Lung (tissue), 13 donors: Measurements from ENCODE around the gene DYNC1H1. TPM values are rescaled to one million over a fixed set of nuclear protein-coding genes. Genes with fewer than 3 reads are reported as not detected.

Experiments used
- ATAC-seq: fragments of 200-7000 bp; cut with Tn5 transposase; one replicate; pipeline ENCODE4 v1.9.1; 2020; ENCODE audit warnings: moderate number of reproducible peaks; ENCODE audit not compliant: insufficient read depth, low FRiP score
- DNase-seq, 3 donors: peaks; one replicate each; pipeline ENCODE4 v3.0.0-alpha.2; 2013 to 2017
- H3K27ac ChIP-seq, 2 donors: one replicate each; pipeline ENCODE4 v1.5.1; 2013; ENCODE audit warnings: mild to moderate bottlenecking in 2 of 2, moderate library complexity in 2 of 2, control low read depth in 1 of 2, inconsistent platforms in 1 of 2, low read depth in 1 of 2, low read length in 1 of 2
- H3K27me3 ChIP-seq, 3 donors: one replicate each; pipeline ENCODE4 v1.5.1; 2013; ENCODE audit warnings: low read length in 2 of 3; ENCODE audit not compliant: control insufficient read depth in 3 of 3, insufficient read depth in 3 of 3
- H3K36me3 ChIP-seq, 4 donors: one replicate each; pipeline ENCODE4 v1.5.1; 2013; ENCODE audit warnings: low read length in 4 of 4, mild to moderate bottlenecking in 1 of 4, moderate library complexity in 1 of 4; ENCODE audit not compliant: control insufficient read depth in 4 of 4, insufficient read depth in 4 of 4
- H3K4me1 ChIP-seq, 5 donors: one replicate each; pipeline ENCODE4 v1.5.1; 2013; ENCODE audit warnings: low read length in 5 of 5, mild to moderate bottlenecking in 2 of 5, moderate library complexity in 1 of 5; ENCODE audit not compliant: control insufficient read depth in 5 of 5, insufficient read depth in 5 of 5
- H3K4me3 ChIP-seq: one replicate; pipeline ENCODE4 v1.5.1; 2013; ENCODE audit warnings: mild to moderate bottlenecking, control low read depth, moderate library complexity
- H3K9ac ChIP-seq, 2 donors: one replicate each; pipeline ENCODE4 v1.5.1; 2013; ENCODE audit warnings: low read length in 2 of 2, control low read depth in 1 of 2; ENCODE audit not compliant: insufficient read depth in 1 of 2
- H3K9me3 ChIP-seq, 4 donors: one replicate each; pipeline ENCODE4 v1.5.1; 2013; ENCODE audit warnings: low read length in 3 of 4, mild to moderate bottlenecking in 1 of 4, moderate library complexity in 1 of 4; ENCODE audit not compliant: control insufficient read depth in 4 of 4, insufficient read depth in 3 of 4
- whole genome bisulfite sequencing, 2 donors: extraction: QIAGEN DNeasy Blood & Tissue Kit; methylation state at CpG; one replicate each; pipeline ENCODE4 v1.1.7; 2013; 5-methylcytosine and 5-hydroxymethylcytosine counted together
- polyA plus RNA-seq, 2 donors: library from polyadenylated mRNA; stranded (reverse); fragments of 200-250 nt; gene quantifications; one replicate each; pipeline ENCODE4 v1.2.1, GENCODE V29; 2013
- small RNA-seq: library from RNA; depleted of rRNA; stranded (forward); fragments of <200 nt; gene quantifications from one replicate; pipeline ENCODE3, GENCODE V24; 2014; ENCODE audit warnings: low replicate concordance
- total RNA-seq, 2 donors: library from RNA; depleted of rRNA in 1 of 2; stranded (reverse); fragments of >200 nt in 1 of 2; gene quantifications; one replicate each; pipeline ENCODE4 v1.2.1, GENCODE V29; 2014 to 2021
- TF ChIP-seq, protein P1 (sequence below): IDR thresholded peaks from 2 replicates; pipeline ENCODE4 v1.5.1; 2012; ENCODE audit warnings: mild to moderate bottlenecking; ENCODE audit errors: control extremely low read depth, extremely low read depth
- donor health status: control.
- donor health status: control.
- donor health status: Bipolar disorder and iron deficiency.
- donor health status: healthy.
- donor health status: DM: yes; HTN: yes; CAD: no.

The DYNC1H1 gene
- total and polyA plus RNA-seq, 4 donors, result 111 to 485 (median 328) TPM

- ATAC-seq, result no peak
- no peaks in the 10 kb centered on the region for H3K27me3 ChIP-seq
- H3K27ac ChIP-seq, result no peak overlapping the region
- H3K4me3 ChIP-seq, result no peak overlapping the region
- no peak for DNase-seq
- TF ChIP-seq, protein P1, sequence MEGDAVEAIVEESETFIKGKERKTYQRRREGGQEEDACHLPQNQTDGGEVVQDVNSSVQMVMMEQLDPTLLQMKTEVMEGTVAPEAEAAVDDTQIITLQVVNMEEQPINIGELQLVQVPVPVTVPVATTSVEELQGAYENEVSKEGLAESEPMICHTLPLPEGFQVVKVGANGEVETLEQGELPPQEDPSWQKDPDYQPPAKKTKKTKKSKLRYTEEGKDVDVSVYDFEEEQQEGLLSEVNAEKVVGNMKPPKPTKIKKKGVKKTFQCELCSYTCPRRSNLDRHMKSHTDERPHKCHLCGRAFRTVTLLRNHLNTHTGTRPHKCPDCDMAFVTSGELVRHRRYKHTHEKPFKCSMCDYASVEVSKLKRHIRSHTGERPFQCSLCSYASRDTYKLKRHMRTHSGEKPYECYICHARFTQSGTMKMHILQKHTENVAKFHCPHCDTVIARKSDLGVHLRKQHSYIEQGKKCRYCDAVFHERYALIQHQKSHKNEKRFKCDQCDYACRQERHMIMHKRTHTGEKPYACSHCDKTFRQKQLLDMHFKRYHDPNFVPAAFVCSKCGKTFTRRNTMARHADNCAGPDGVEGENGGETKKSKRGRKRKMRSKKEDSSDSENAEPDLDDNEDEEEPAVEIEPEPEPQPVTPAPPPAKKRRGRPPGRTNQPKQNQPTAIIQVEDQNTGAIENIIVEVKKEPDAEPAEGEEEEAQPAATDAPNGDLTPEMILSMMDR, result no peak
- no peak overlapping the region for H3K9ac ChIP-seq
- no peaks in the 10 kb centered on the region for H3K9me3 ChIP-seq
- H3K4me1 ChIP-seq, result no peaks in the 10 kb centered on the region
- no peaks in the 10 kb centered on the region for H3K36me3 ChIP-seq
- 77 to 89% methylated on average over 10 of the region's 10 CpGs for WGBS, 2 donors
Observed at GRCh38 chr14:102103062-102103695, 138.8 kb downstream of the DYNC1H1 start.

DNA sequence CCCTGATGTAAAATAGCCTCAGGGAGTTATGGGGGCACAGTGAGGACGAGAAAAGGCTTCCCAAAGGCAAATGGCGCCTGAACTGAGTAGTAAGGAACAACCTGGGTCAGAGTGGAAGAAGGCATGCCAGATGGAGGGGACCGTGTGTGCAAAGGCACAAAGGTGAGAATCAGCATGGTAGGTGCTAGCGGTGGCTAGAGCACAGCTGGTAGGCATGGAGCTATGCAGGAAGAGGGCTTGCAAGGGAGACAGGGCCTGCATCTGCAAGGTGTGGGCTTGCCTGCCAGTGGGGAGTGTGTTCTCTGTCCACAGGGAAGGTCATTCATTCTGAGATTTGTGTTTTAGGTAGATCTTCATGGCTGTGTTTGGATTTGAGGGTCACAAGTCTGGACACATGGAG, 141.0 kb downstream of the DYNC1H1 start:
- H3K27me3 ChIP-seq, result no peaks in the 10 kb centered on the region
- WGBS, 2 donors, result 86 to 90% methylated on average over 4 of the region's 4 CpGs
- H3K9me3 ChIP-seq, result no peaks in the 10 kb centered on the region
- no peak for ATAC-seq
- no peak overlapping the region for H3K27ac ChIP-seq
- no peak for DNase-seq
- no peak overlapping the region for H3K9ac ChIP-seq
- TF ChIP-seq, protein P1, result no peak
- H3K36me3 ChIP-seq, result no peaks in the 10 kb centered on the region
- no peaks in the 10 kb centered on the region for H3K4me1 ChIP-seq
- no peak overlapping the region for H3K4me3 ChIP-seq

Small RNAs within 50 kb of the gene (small RNA-seq; reads per million reads assigned to genes)
- gene AL118558.2 (not detected), gene RN7SL472P (not detected)

Other genes with a start within 250 kb of the DYNC1H1 start
- 100 to 1,000 TPM; 148 to 180 TPM for gene PPP2R5C, start 202.9 kb upstream of the DYNC1H1 start, total RNA-seq
- 100 to 1,000 TPM in 1 of 2 donors, 10 to 100 TPM in 1; 66.6 to 104 TPM for gene PPP2R5C, start 202.9 kb upstream of the DYNC1H1 start, polyA plus RNA-seq
- gene HSP90AA1, start 122.5 kb downstream of the DYNC1H1 start, total RNA-seq, result 1,000 to 10,000 TPM in 1 of 2 donors, 100 to 1,000 TPM in 1; 331 to 1,106 TPM
- 100 to 1,000 TPM; 187 to 397 TPM for gene HSP90AA1, start 122.5 kb downstream of the DYNC1H1 start, polyA plus RNA-seq
- gene WDR20, start 175.3 kb downstream of the DYNC1H1 start, total RNA-seq, result 10 to 100 TPM; 26.9 to 30.7 TPM
- gene WDR20, start 175.3 kb downstream of the DYNC1H1 start, polyA plus RNA-seq, result 10 to 100 TPM; 10.3 to 12.5 TPM